ENCODE data around the gene TMEM179.

The TMEM179 gene

GRCh38 chr14:104596927-104597351 is 7.6 kb downstream of the TMEM179 start:
- TF ChIP-seq CTCF (conservative IDR thresholded peaks at IDR 0.05): no peak

GRCh38 chr14:104596451-104596918 is 8.1 kb downstream of the TMEM179 start:
- no peak overlapping the region for H3K27ac ChIP-seq
- TF ChIP-seq CTCF (conservative IDR thresholded peaks at IDR 0.05): no peak

More at GRCh38 chr14:104596927-104597351, 7.6 kb downstream of the TMEM179 start:
- H3K27ac ChIP-seq: no peak overlapping the region

GRCh38 chr14:104595911-104596450 is 8.6 kb downstream of the TMEM179 start:
- TF ChIP-seq CTCF (conservative IDR thresholded peaks at IDR 0.05): no peak
- no peak overlapping the region for H3K27ac ChIP-seq

GRCh38 chr14:104595116-104595675 is 9.4 kb downstream of the TMEM179 start:
- no peak overlapping the region for H3K27ac ChIP-seq

GRCh38 chr14:104594310-104595046 is 10.1 kb downstream of the TMEM179 start:
- H3K27ac ChIP-seq: no peak overlapping the region
- TF ChIP-seq CTCF (conservative IDR thresholded peaks at IDR 0.05): no peak

More at GRCh38 chr14:104595116-104595675, 9.4 kb downstream of the TMEM179 start:
- TF ChIP-seq CTCF (conservative IDR thresholded peaks at IDR 0.05): no peak

GRCh38 chr14:104593710-104594136 is 10.8 kb downstream of the TMEM179 start:
- H3K27ac ChIP-seq: no peak overlapping the region
- no peak for TF ChIP-seq CTCF (conservative IDR thresholded peaks at IDR 0.05)

GRCh38 chr14:104593241-104593701 is 11.3 kb downstream of the TMEM179 start:
- no peak overlapping the region for H3K27ac ChIP-seq
- no peak for TF ChIP-seq CTCF (conservative IDR thresholded peaks at IDR 0.05)

Measured in VCaP (cell line).